NCI-H526 (cell line): ENCODE measurements around the gene TRIO.
"Not testable (repeated sequence)": the region's sequence is repeated elsewhere in the genome, so short reads cannot be mapped to it uniquely, and the experiment has no call there.

ENCODE experiments used
- DNase-seq, 2 experiments: peaks; one replicate each; lab custom pipeline; 2025; lab: John Stamatoyannopoulos, UW

Gene TRIO

GRCh38 chr5:14435481-14435880 lies 292.3 kb downstream of the TRIO start:
- no peak for DNase-seq

- not testable (repeated sequence) for DNase-seq
Observed at GRCh38 chr5:14436122-14436521, 293.0 kb downstream of the TRIO start.

GRCh38 chr5:14436801-14437542 lies 293.8 kb downstream of the TRIO start:
- DNase-seq = no peak

- DNase-seq = no peak
Observed at GRCh38 chr5:14438195-14438606, 295.1 kb downstream of the TRIO start.

GRCh38 chr5:14439087-14439871 lies 296.1 kb downstream of the TRIO start:
- no peak for DNase-seq

GRCh38 chr5:14440223-14440581 lies 297.1 kb downstream of the TRIO start:
- DNase-seq = no peak

GRCh38 chr5:14440582-14441431 lies 297.7 kb downstream of the TRIO start:
- no peak for DNase-seq

- no peak for DNase-seq
Observed at GRCh38 chr5:14441641-14442040, 298.5 kb downstream of the TRIO start.

GRCh38 chr5:14442536-14442935 lies 299.4 kb downstream of the TRIO start:
- no peak for DNase-seq

GRCh38 chr5:14443671-14444093 lies 300.5 kb downstream of the TRIO start:
- no peak for DNase-seq

GRCh38 chr5:14444161-14444560 lies 301.0 kb downstream of the TRIO start:
- DNase-seq = no peak

- no peak for DNase-seq
Observed at GRCh38 chr5:14445013-14445412, 301.9 kb downstream of the TRIO start.

- DNase-seq = no peak
Observed at GRCh38 chr5:14445576-14446290, 302.6 kb downstream of the TRIO start.

GRCh38 chr5:14447958-14448911 lies 305.1 kb downstream of the TRIO start:
- no peak for DNase-seq

- no peak for DNase-seq
Observed at GRCh38 chr5:14449052-14449661, 306.0 kb downstream of the TRIO start.

GRCh38 chr5:14450018-14450524 lies 306.9 kb downstream of the TRIO start:
- no peak for DNase-seq

GRCh38 chr5:14450742-14451141 lies 307.6 kb downstream of the TRIO start:
- DNase-seq = no peak

- DNase-seq = no peak
Observed at GRCh38 chr5:14451871-14452270, 308.7 kb downstream of the TRIO start.

GRCh38 chr5:14452685-14453454 lies 309.7 kb downstream of the TRIO start:
- no peak for DNase-seq
